IPS-15b (cell line): Measurements from ENCODE around the gene SMIM14.
"Not testable (repeated sequence)": the region's sequence is repeated elsewhere in the genome, so short reads cannot be mapped to it uniquely, and the experiment has no call there.

Experiments used
- H3K27me3 ChIP-seq: one replicate; pipeline ENCODE4 v1.6.1; 2013; ENCODE audit warnings: low read length; ENCODE audit not compliant: control insufficient read depth, insufficient read depth
- H3K36me3 ChIP-seq: one replicate; pipeline ENCODE4 v1.6.1; 2013; ENCODE audit warnings: low read length; ENCODE audit not compliant: control insufficient read depth, insufficient read depth
- H3K4me1 ChIP-seq: one replicate; pipeline ENCODE4 v1.6.1; 2013; ENCODE audit warnings: mild to moderate bottlenecking, low read length; ENCODE audit not compliant: control insufficient read depth, insufficient read depth
- H3K4me3 ChIP-seq: one replicate; pipeline ENCODE4 v1.5.1; 2013; ENCODE audit warnings: low read depth, low read length
- H3K9ac ChIP-seq: one replicate; pipeline ENCODE4 v1.6.1; 2013; ENCODE audit warnings: low read depth, mild to moderate bottlenecking, low read length
- H3K9me3 ChIP-seq: one replicate; pipeline ENCODE4 v1.6.1; 2013; ENCODE audit warnings: mild to moderate bottlenecking, low read length; ENCODE audit not compliant: control insufficient read depth, insufficient read depth

Gene SMIM14

DNA sequence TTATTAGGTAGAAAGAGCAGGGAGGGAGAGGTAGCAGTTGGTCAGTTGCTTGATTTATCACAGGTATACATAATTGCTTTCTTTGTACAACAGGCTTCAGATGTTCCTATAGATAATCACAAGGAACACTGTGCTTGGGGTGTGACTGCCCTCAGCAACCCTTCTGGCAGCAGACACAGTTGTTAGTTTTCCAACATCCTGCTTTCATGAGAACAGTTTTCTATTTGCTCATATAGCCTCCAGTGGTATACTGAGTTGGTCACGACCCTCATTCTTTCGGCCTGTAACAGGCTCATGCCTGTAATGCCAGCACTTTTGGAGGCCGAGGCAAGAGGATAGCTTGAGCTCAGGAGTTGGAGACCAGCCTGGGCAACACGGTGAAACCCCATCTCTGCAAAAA, 94.6 kb downstream of the SMIM14 start:
- H3K9ac ChIP-seq, H3K4me1 ChIP-seq, H3K27me3 ChIP-seq, H3K4me3 ChIP-seq, H3K36me3 ChIP-seq, H3K9me3 ChIP-seq: not testable (repeated sequence)

DNA sequence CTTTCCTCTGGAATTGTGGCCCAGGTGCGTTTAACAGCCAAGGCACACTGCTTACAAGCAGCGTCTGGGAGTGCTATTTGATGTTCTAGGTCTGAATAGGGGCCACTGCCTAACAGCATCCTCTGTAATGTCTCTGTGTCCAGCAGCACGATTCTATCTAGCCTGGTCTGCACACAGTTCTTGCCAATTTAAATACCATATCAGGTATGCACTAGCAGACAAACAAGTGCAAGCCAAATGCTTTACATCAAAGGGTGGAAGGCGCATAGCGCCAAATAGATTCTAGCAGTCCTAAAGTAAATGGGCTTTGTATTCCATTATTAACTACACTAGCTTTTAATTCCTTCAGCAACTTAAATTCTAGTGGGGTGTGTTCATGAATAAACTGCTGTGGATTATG, 95.6 kb downstream of the SMIM14 start:
- Histone ChIP-seq H3K4me1 (peaks cover 6% of the 10 kb centered on the region), H3K4me3 (no peak overlapping the region), H3K36me3 (no peaks in the 10 kb centered on the region), H3K27me3 (no peaks in the 10 kb centered on the region), H3K9me3 (no peaks in the 10 kb centered on the region), H3K9ac (no peak overlapping the region)

DNA sequence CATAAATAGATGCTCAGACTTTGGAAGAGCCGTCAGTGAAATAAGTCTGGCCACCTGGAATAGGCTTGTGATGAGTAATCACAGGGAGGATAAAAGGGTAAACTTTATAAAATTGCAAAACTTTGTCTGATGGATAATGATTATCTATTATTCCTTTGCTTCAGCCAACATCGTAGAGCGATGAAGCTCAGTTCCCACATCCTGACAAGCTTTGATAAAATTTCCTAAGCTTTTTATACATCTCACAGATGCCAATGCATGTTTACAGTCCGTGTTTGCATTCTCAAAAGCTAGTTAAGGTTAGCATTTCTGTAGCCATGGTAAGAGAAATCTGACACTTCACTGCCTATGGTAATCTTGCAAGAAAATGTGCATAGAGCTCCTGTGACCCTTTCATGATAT, 96.1 kb downstream of the SMIM14 start:
- Histone ChIP-seq H3K36me3 (no peaks in the 10 kb centered on the region), H3K9me3 (no peaks in the 10 kb centered on the region), H3K27me3 (no peaks in the 10 kb centered on the region), H3K9ac (no peak overlapping the region), H3K4me3 (no peak overlapping the region), H3K4me1 (peaks cover 6% of the 10 kb centered on the region)

DNA sequence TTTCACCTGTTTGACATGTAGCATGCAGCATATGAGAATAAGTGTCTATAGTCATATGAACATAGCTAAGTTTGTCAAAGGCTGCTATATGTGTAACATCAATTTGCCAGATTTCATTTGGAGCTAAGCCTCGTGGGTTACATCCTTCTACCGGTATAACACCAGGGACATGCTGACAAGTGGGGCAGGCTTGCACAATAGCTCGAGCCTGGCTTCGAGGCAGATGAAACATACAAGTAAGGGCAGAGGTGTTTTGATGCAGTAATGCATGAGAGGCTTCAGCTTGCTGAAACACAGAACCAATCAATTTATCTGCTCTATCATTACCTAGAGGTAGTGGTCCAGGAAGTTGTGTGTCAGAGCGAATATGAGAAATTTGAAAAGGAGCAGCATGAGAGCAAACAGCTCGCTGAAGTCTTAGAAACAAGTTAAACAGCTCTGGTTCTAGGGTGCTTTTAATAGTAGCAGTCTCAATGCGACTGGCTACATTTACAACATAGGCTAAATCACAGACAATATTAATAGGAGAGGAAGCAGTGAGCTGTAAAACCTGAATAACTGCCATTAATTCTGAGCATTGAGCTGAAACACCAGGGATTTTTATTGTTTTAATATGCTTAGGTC, 96.6 kb downstream of the SMIM14 start:
- no peaks in the 10 kb centered on the region for H3K27me3 ChIP-seq
- H3K9ac ChIP-seq = no peak overlapping the region
- H3K4me3 ChIP-seq = no peak overlapping the region
- H3K36me3 ChIP-seq = no peaks in the 10 kb centered on the region
- H3K4me1 ChIP-seq = peaks cover 6% of the 10 kb centered on the region
- H3K9me3 ChIP-seq = no peaks in the 10 kb centered on the region

DNA sequence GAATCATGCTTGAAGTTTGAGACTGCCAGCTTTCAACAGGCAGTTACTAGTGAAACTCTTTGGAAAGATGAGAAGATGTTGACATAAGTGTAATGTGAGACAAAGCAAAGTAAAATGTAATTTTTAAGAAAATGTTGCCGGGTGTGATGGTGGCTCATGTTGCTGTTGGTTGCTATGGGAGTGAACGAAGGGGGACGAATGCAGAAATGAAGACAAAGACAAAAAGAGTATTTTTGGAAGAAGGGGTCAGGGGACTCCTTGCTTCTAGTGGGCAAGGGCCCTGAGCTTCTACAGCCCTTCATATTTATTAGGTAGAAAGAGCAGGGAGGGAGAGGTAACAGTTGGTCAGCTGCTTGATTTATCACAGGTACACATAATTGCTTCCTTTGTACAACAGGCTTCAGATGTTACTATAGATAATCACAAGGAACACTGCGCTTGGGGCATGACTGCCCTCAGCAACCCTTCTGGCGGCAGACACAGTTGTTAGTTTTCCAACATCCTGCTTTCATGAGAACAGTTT, 99.5 kb downstream of the SMIM14 start:
- H3K9ac ChIP-seq = no peak overlapping the region
- H3K4me1 ChIP-seq = peaks cover 6% of the 10 kb centered on the region
- peaks cover 4% of the 10 kb centered on the region for H3K36me3 ChIP-seq
- H3K27me3 ChIP-seq = no peaks in the 10 kb centered on the region
- H3K4me3 ChIP-seq = no peak overlapping the region
- no peaks in the 10 kb centered on the region for H3K9me3 ChIP-seq

DNA sequence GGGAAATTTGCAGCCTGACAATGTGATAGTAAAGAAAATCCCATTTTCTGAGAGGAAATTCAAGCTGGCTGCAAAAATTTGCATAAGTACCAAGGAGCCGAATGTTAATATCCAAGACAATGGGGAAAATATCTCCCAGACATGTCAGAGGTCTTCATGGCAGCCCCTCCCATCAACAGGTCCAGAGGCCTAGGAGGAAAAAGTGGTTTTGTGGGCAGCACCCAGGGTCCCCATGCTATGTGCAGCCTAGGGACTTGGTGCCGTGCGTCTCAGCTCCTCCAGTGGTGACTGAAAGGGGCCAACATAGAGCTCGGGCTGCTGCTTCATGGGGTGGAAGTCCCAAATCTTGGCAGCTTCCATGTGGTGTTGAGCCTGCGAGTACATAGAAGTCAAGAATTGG, 105.1 kb downstream of the SMIM14 start:
- H3K9ac ChIP-seq = no peak overlapping the region
- no peaks in the 10 kb centered on the region for H3K4me1 ChIP-seq
- peaks cover 10% of the 10 kb centered on the region for H3K9me3 ChIP-seq
- no peak overlapping the region for H3K4me3 ChIP-seq
- peaks cover 22% of the 10 kb centered on the region for H3K36me3 ChIP-seq
- no peaks in the 10 kb centered on the region for H3K27me3 ChIP-seq

DNA sequence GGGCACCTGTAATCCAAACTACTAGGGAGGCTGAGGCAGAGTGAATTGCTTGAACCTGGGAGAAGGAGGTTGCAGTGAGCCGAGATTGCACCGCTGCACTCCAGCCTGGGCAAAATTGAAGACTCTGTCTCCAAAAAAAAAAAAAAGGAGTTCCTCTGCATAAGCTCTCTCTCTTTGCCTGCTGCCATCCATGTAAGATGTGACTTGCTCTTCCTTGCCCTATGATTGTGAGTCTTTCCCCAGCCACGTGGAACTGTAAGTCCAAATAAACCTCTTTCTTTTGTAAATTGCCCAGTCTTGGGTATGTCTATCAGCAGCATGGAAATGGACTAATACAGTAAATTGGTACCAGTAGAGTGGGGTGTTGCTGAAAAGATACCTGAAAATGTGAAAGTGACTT, 106.4 kb downstream of the SMIM14 start:
- H3K9ac ChIP-seq, H3K9me3 ChIP-seq, H3K4me3 ChIP-seq, H3K27me3 ChIP-seq, H3K4me1 ChIP-seq: not testable (repeated sequence)
- peaks cover 22% of the 10 kb centered on the region for H3K36me3 ChIP-seq

DNA sequence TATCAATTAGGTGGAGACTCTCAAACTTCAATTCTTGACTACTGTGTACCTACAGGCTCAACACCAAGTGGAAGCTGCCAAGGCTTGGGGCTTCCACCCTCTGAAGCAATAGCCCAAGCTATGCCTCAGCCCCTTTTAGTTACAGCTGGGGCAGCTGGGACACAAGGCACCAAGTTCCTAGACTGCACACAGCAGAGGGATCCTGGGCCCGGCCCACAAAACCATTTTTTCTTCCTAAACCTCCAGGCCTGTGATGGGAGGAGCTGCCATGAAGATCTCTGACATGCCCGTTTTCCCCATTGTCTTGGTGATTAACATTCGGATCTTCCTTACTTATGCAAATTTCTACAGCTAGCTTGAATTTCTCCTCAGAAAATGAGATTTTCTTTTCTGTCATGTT, 108.0 kb downstream of the SMIM14 start:
- no peaks in the 10 kb centered on the region for H3K27me3 ChIP-seq
- H3K4me3 ChIP-seq = no peak overlapping the region
- no peak overlapping the region for H3K9ac ChIP-seq
- H3K36me3 ChIP-seq = peaks cover 22% of the 10 kb centered on the region
- H3K4me1 ChIP-seq = no peaks in the 10 kb centered on the region
- peaks cover 10% of the 10 kb centered on the region for H3K9me3 ChIP-seq

DNA sequence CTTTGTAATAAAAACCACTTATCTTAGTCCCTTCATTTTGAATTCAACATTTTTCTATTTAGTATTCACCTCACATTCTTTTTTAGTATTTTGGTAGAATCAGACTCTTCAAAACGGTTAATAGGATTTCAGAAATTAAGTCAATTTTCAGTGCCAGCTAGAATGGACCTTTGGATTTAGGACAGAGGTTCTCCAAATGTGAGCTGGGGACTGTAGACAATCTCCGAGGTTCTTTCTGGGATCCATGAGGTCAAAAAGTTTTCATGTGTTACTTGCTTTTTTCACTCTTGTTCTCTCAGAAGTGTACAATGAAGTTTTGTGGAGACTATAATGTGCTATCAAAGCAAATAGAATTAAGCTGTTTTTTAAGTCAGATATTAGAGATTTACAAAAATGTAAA, 109.1 kb downstream of the SMIM14 start:
- H3K9me3 ChIP-seq = peaks cover 10% of the 10 kb centered on the region
- no peak overlapping the region for H3K4me3 ChIP-seq
- peaks cover 21% of the 10 kb centered on the region for H3K36me3 ChIP-seq
- H3K4me1 ChIP-seq = no peaks in the 10 kb centered on the region
- H3K27me3 ChIP-seq = no peaks in the 10 kb centered on the region
- no peak overlapping the region for H3K9ac ChIP-seq

DNA sequence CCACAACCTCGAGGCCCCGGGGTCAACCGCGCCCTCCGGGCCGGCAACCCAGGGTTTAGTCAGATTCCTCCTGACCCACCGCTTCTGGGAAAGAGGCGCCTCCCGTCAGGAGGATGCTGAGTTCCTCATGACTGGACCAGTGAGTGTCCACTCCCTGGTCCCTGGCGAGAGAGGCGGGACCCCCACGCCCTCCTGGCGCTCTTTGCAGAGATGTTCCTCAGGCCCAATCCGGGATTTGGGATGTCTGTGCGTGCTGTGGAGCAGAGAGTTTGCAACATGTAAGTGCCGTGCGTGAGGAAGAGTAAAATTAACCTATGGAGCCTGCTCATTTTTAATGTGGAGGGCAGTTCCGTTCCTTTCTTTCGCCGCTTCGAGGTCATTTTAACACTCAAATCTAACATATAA, 110.6 kb downstream of the SMIM14 start:
- H3K4me3 ChIP-seq = peak overlapping the region; percentile 96
- H3K36me3 ChIP-seq = peaks cover 12% of the 10 kb centered on the region
- H3K9ac ChIP-seq = peak overlapping the region; percentile 94
- H3K9me3 ChIP-seq = peaks cover 7% of the 10 kb centered on the region
- H3K4me1 ChIP-seq = no peaks in the 10 kb centered on the region
- H3K27me3 ChIP-seq = no peaks in the 10 kb centered on the region

DNA sequence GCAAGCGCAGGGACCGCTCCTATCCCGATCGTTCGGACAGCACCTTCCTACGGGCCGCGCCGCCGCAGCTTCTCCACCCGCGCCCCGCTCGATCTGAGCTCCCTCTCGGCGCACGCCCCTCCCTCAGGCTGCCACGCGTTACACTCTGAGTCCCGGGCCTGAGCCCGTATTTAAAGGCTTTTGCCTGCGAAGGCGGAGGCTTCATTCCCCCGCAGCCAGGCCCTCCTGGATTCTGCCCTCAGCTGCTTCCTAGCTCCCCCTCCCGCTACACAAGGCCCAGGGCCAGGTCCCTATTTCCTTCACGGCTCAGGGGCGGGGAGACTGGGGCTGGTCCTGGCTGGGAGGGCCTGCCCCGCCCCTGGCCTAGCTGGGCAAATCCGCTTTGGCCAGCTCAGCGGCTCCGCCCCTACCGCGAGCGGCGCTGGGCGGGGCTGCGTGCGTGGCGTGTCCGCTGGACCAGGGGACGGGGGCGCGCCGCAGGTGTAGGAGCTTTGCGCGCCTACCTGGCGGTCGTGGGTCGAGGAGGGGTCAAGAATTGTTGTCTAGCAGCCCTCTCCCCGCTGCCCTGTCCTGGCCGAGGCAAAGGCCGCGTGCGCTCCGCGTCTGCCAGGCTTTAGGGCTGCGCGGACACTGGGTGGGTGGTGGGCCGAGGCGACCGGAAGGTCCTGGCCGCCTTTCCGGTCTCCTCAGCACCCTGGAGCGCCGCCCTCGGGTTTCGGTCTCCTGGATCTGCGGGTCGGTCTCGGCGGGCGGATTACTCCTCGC, 111.2 kb downstream of the SMIM14 start, which contains the start of gene UGDH:
Gene UGDH (minus strand): TSS at position 144 of the 765 bp plus-strand sequence. CDS start 5,927 bp downstream, outside the sequence.
- peaks cover 12% of the 10 kb centered on the region for H3K36me3 ChIP-seq
- H3K27me3 ChIP-seq = no peaks in the 10 kb centered on the region
- peak within 1 kb of the TSS; percentile 94 for H3K9ac ChIP-seq
- peak within 1 kb of the TSS; percentile 96 for H3K4me3 ChIP-seq
- H3K9me3 ChIP-seq = peaks cover 7% of the 10 kb centered on the region
- H3K4me1 ChIP-seq = no peaks in the 10 kb centered on the region

DNA sequence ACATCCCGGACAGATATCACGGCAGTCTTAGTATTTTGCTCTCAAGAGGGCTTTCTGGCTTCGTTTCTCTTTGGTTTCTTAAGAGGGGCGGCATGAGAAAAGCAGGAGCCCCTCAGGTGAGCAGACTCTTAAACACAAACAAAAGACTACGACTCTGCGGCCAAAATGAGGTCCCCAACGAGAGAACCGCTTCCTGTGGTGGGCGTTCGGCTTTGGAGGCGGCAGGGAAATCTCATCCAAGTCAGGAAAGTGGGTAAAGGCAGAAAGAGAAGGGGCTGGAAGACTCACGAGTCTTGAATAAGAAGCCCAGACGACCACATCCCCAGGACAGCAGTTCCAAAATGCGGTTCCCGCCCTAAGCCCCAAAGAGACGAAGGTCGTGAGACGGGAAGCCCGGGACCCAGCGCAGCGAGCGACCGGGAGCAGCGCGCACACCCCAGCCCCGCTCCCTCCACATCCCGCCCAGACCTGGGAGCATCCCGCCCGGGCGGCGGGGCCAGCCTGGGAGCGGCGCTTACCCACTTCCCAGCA, 111.8 kb downstream of the SMIM14 start:
- Histone ChIP-seq H3K27me3 (no peaks in the 10 kb centered on the region), H3K9ac (peak overlapping the region; percentile 94), H3K4me3 (peak overlapping the region; percentile 96), H3K36me3 (peaks cover 6% of the 10 kb centered on the region), H3K4me1 (no peaks in the 10 kb centered on the region), H3K9me3 (peaks cover 5% of the 10 kb centered on the region)
